K562 (cell line): ENCODE measurements around the gene CALML6. TPM values are rescaled to one million over a fixed set of nuclear protein-coding genes. Genes with fewer than 3 reads are reported as not detected.

Experiments
- ATAC-seq: fragments of 200-7000 bp; cut with Tn5 transposase; 3 replicates; pipeline ENCODE4 v1.9.1; 2020; ENCODE audit warnings: moderate library complexity
- BruUV-seq: library from RNA; stranded (reverse); fragments of 400-500 nt; replicated peaks from 2 replicates; lab custom pipeline; 2021; lab: Mats Ljungman, UMichigan
- CTCF ChIA-PET: fragments of 300-600 bp; formaldehyde crosslinking; extraction: SDS; loops from one replicate; lab custom pipeline; 2021; ENCODE audit warnings: low intra/inter-chr PET ratio; lab: Yijun Ruan, JAX
- POLR2A ChIA-PET: fragments of 300-600, 350-650 bp; sonication (Branson Sonifier 250); formaldehyde crosslinking; extraction: SDS; loops from one replicate; lab custom pipeline; 2021; ENCODE audit warnings: antibody characterized with exemption, inconsistent platforms; lab: Yijun Ruan, JAX
- DNase-seq, 4 experiments: peaks; one replicate each; pipeline versions ENCODE4 v3.0.0 to v3.0.0-alpha.2; 2011 to 2018; ENCODE audit warnings: low spot score in 3 of 4, mixed read lengths in 3 of 4; ENCODE audit errors: extremely low read depth in 1 of 4
- FAIRE-seq: peaks from 2 replicates; lab custom pipeline; 2011; peaks lifted over from hg19 to GRCh38; lab: Jason Lieb, UNC
- H2AFZ ChIP-seq: 2 replicates; pipeline ENCODE4 v1.6.0; 2011; ENCODE audit warnings: low read depth, low read length, control low read depth, inconsistent platforms
- H3K27ac ChIP-seq: fragments of 200-600 bp; 3 replicates; pipeline ENCODE4 v1.8.0; 2011; ENCODE audit warnings: low read depth, mild to moderate bottlenecking, control low read depth, inconsistent platforms, low read length, moderate library complexity, mixed read lengths; ENCODE audit errors: extremely low read depth
- H3K27me3 ChIP-seq, 2 experiments: fragments of 300-600 bp in 1 of 2; 2 replicates in 1 of 2; 3 replicates in 1 of 2; pipeline versions ENCODE4 v1.6.0 to v1.8.0; 2011; ENCODE audit warnings: inconsistent platforms in 2 of 2, low read length in 2 of 2, mild to moderate bottlenecking in 1 of 2, mixed read lengths in 1 of 2, moderate library complexity in 1 of 2; ENCODE audit not compliant: control insufficient read depth in 2 of 2, insufficient read depth in 2 of 2
- H3K36me3 ChIP-seq: fragments of 300-600 bp; 3 replicates; pipeline ENCODE4 v1.8.0; 2011; ENCODE audit warnings: mild to moderate bottlenecking, low read length, inconsistent platforms; ENCODE audit not compliant: control insufficient read depth, insufficient read depth
- H3K4me1 ChIP-seq, 2 experiments: fragments of 200-600 bp in 1 of 2; replicated peaks in 1 of 2; 2 replicates in 1 of 2; 3 replicates in 1 of 2; pipeline versions ENCODE4 v1.5.1 to v1.8.0; 2011; ENCODE audit warnings: inconsistent platforms in 2 of 2, low read length in 2 of 2, mild to moderate bottlenecking in 1 of 2, mixed read lengths in 1 of 2, moderate library complexity in 1 of 2; ENCODE audit not compliant: control insufficient read depth in 2 of 2, insufficient read depth in 2 of 2
- H3K4me2 ChIP-seq: 2 replicates; pipeline ENCODE4 v1.6.1; 2011; ENCODE audit warnings: low read length, control low read depth, inconsistent platforms, mixed read lengths; ENCODE audit not compliant: insufficient read depth
- H3K4me3 ChIP-seq: fragments of 200-600 bp; sonication (generic), shearing (Covaris generic); 2 replicates; pipeline ENCODE4 v1.5.1; 2016; ENCODE audit warnings: control low read depth, inconsistent platforms
- H3K79me2 ChIP-seq: fragments of 200-600 bp; 3 replicates; pipeline ENCODE4 v1.8.0; 2011; ENCODE audit warnings: low read length, inconsistent platforms; ENCODE audit not compliant: control insufficient read depth, insufficient read depth
- H3K9ac ChIP-seq, 2 experiments: 2 replicates each; pipeline versions ENCODE4 v1.6.0 to v1.6.1; 2011; ENCODE audit warnings: low read depth in 2 of 2, low read length in 2 of 2, control low read depth in 1 of 2, inconsistent platforms in 1 of 2, mild to moderate bottlenecking in 1 of 2, mixed read lengths in 1 of 2; ENCODE audit not compliant: insufficient read depth in 1 of 2
- H3K9me1 ChIP-seq: one replicate; pipeline ENCODE4 v1.6.0; 2011; ENCODE audit warnings: inconsistent platforms, mild to moderate bottlenecking, low read length, moderate library complexity; ENCODE audit not compliant: control insufficient read depth, insufficient read depth
- H3K9me3 ChIP-seq: replicated peaks from 2 replicates; pipeline ENCODE4 v1.5.1; 2011; ENCODE audit warnings: low read depth, low read length, inconsistent platforms; ENCODE audit not compliant: control insufficient read depth, insufficient read depth
- H4K20me1 ChIP-seq: replicated peaks from 2 replicates; pipeline ENCODE4 v1.6.1; 2011; ENCODE audit warnings: low read length, inconsistent platforms, mixed read lengths; ENCODE audit not compliant: control insufficient read depth, insufficient read depth
- KDM5B ChIP-seq: fragments of 200-600 bp; sonication (generic); IDR thresholded peaks from 2 replicates; pipeline ENCODE4 v1.6.1; 2012; ENCODE audit warnings: low read depth, mild to moderate bottlenecking, moderate library complexity, low read length, control low read depth, inconsistent platforms; ENCODE audit not compliant: insufficient replicate concordance
- YBX1 ChIP-seq: fragments of 450-650 bp; IDR thresholded peaks from 2 replicates; pipeline ENCODE4 v1.7.1; 2016; ENCODE audit warnings: mild to moderate bottlenecking
- ZNF445 ChIP-seq: fragments of 250-450 bp; sonication (Bioruptor Pico); IDR thresholded peaks from 2 replicates; pipeline ENCODE4 v1.4.0; 2020; ENCODE audit warnings: low read depth, mild to moderate bottlenecking, moderate library complexity
- WGBS: fragments of 100-300 bp; shearing (Covaris generic); methylation state at CpG from one replicate; pipeline ENCODE4 v1.1.6; 2016; ENCODE audit warnings: low coverage, mixed read lengths; ENCODE audit not compliant: insufficient coverage; ENCODE audit errors: missing lambda C conversion rate; 5-methylcytosine and 5-hydroxymethylcytosine counted together
- in situ Hi-C: fragments of 300-500 bp; cut with MboI; formaldehyde crosslinking; loops from 4 replicates; pipeline ENCODE4 v1.15.0; 2018; ENCODE audit warnings: inconsistent platforms, mixed read lengths
- intact Hi-C: fragments of 100-400 bp; cut with micrococcal nuclease; formaldehyde crosslinking; loops from 2 replicates; pipeline ENCODE4 v1.14.2; 2022
- polyA plus RNA-seq, 8 experiments: library from polyadenylated mRNA; depleted of rRNA in 4 of 8; stranded (reverse) in 5 of 8; unstranded in 3 of 8; fragments of >200 nt; fragmentation: Nextera tagmentation in 2 of 8; fragmentation: Illumina TruSeq in 1 of 8; extraction: Ambion mirVana in 2 of 8; extraction: Trizol in 1 of 8; gene quantifications; 2 replicates each; pipeline versions ENCODE4 v1.2.1 to v1.2.3, GENCODE V29; 2011 to 2014; ENCODE audit warnings: inconsistent platforms in 1 of 8, missing spikeins in 1 of 8
- total RNA-seq, 7 experiments: library from RNA; depleted of rRNA in 6 of 7; stranded (reverse); fragments of >200 nt in 6 of 7; fragmentation: Illumina TruSeq in 2 of 7; extraction: Trizol in 2 of 7; gene quantifications; 2 replicates each; pipeline versions ENCODE4 v1.2.1 to v1.2.3, GENCODE V29; 2011 to 2021; ENCODE audit warnings: low replicate concordance in 1 of 7
- TF ChIP-seq, protein P1 (sequence below): sonication (generic); formaldehyde crosslinking; IDR thresholded peaks from 2 replicates; pipeline ENCODE4 v1.9.0; 2022; ENCODE audit warnings: mild to moderate bottlenecking, missing genetic modification reagents

Gene CALML6
- total and polyA plus RNA-seq, 9 of the 15 experiments (the other 6 are each of a cell fraction or from before 2014, with no cell fraction given): 0.14 TPM; not detected in 8

DNA sequence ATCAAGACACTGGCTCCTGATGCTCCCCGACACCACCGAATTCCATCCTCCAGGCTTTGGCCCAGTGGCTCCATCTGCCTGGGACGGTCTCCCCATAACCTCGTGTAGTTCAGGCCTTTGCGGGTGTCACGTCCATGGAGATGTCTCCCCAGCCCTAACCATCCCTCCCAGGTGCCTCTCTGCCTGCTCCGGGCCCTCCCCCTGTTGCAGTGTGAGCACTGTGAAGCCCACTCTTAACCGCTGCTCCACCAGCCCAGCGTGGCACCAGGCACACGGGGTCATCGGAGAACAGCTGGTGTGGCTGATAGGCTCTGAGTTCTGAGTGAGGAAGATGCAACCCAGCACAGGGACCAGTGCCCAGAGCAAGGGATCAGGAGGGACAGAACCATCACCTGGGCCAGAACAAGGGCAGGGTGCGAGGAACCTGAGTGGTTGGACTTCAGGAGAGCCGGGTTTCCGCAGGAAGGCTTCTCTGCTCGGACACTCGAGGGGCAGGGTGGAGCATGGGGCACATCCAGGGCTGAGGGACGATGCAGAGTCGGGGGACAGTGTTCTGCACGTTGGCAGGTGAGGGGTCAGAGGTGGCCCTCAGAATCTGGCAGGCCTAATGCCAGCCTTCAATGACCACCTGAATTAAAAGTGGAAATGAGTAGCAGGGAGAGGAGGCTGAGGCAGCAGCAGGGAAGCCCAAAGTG lies 21.6 kb upstream of the CALML6 start:
- CTCF ChIA-PET: no interaction called here
- ATAC-seq (no peak), DNase-seq (no peak), FAIRE-seq (no peak)
- H3K27ac ChIP-seq: no peak overlapping the region
- peaks cover 0 to 14% of the 10 kb centered on the region in 2 experiments; a peak in 2 of 5 replicates for H3K27me3 ChIP-seq
- peaks cover 3% of the 10 kb centered on the region for H3K9me1 ChIP-seq
- POLR2A ChIA-PET: interaction anchor here (1.0 kb wide), 1 partner anchor 14 kb away, joined by 3 read pairs; no protein-coding TSS in a partner anchor
- peaks cover 9% of the 10 kb centered on the region for H4K20me1 ChIP-seq
- no peak overlapping the region for H3K4me3 ChIP-seq
- intact Hi-C loops: no loop called here
- no peak overlapping the region for H3K4me2 ChIP-seq
- peaks cover 26 to 64% of the 10 kb centered on the region in 2 experiments for H3K4me1 ChIP-seq
- H3K79me2 ChIP-seq: peaks cover 32% of the 10 kb centered on the region
- in situ Hi-C loops: no loop called here
- TF ChIP-seq YBX1: no peak
- TF ChIP-seq, protein P1, sequence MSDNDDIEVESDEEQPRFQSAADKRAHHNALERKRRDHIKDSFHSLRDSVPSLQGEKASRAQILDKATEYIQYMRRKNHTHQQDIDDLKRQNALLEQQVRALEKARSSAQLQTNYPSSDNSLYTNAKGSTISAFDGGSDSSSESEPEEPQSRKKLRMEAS (CRISPR knock-in tag): 0 out of 2 replicates have a peak, but pooled peaks have one; percentile 34
- BruUV-seq: no TSS peak
- H2AFZ ChIP-seq: no peak overlapping the region
- 54% methylated on average over 19 of the region's 19 CpGs for WGBS
- H3K9ac ChIP-seq: peak overlapping the region in 1 of 2 experiments; percentile 59; a peak in 2 of 4 replicates
- peaks cover 2% of the 10 kb centered on the region; the same call in 1 of the 2 replicates for H3K9me3 ChIP-seq
- H3K36me3 ChIP-seq: peaks cover 6% of the 10 kb centered on the region; the same call in 2 of the 3 replicates

DNA sequence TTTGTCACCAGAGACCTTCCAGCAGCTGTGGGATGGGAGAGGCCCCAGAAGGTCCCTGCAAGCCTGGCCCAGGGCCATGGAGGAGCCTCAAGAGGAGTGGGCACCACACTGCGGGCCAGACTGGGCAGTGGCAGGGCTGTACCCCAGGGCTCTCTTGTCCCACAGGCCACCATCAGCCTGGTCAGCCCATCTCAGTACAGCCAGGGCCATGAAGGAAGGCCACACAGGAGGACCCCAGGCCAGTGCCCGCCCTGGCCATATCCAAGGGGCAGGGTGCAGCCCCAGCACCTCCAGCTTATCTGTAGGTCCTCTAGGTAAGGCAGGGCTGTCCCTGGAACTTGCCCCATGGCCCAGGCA lies 21.1 kb upstream of the CALML6 start:
- Histone ChIP-seq H3K79me2 (peaks cover 27% of the 10 kb centered on the region), H3K4me2 (no peak overlapping the region), H4K20me1 (peaks cover 3% of the 10 kb centered on the region), H3K4me1 (peaks cover 22 to 60% of the 10 kb centered on the region in 2 experiments), H2AFZ (no peak overlapping the region), H3K4me3 (no peak overlapping the region), H3K9me1 (peaks cover 3% of the 10 kb centered on the region), H3K27ac (no peak overlapping the region), H3K9me3 (peaks cover 2% of the 10 kb centered on the region; the same call in 1 of the 2 replicates), H3K27me3 (peaks cover 0 to 14% of the 10 kb centered on the region in 2 experiments; a peak in 3 of 5 replicates), H3K36me3 (peaks cover 6% of the 10 kb centered on the region; the same call in 2 of the 3 replicates), H3K9ac (peak overlapping the region in 1 of 2 experiments; percentile 59; a peak in 2 of 4 replicates)
- ChIA-PET POLR2A (interaction anchor here (1.0 kb wide), 1 partner anchor 14 kb away, joined by 3 read pairs; no protein-coding TSS in a partner anchor), CTCF (no interaction called here)
- FAIRE-seq (no peak), DNase-seq (no peak), ATAC-seq (no peak)
- intact Hi-C loops (no loop called here), in situ Hi-C loops (no loop called here)
- 86% methylated on average over 2 of the region's 2 CpGs for WGBS
- TF ChIP-seq KDM5B (peak; percentile 36), ZNF445 (CRISPR knock-in tag) (no peak)
- BruUV-seq: no TSS peak
